ENCODE measurements around the gene SEPTIN2. TPM values are rescaled to one million over a fixed set of nuclear protein-coding genes. Genes with fewer than 3 reads are reported as not detected.

Gene SEPTIN2
- total RNA-seq, 1 experiment from 2014 or later, result 342 TPM

- Histone ChIP-seq H3K27me3 (replicated peaks; ENCODE audit: insufficient read depth, low read depth, low read length, poor library complexity) (no peaks in the 10 kb centered on the region), H3K4me1 (ENCODE audit: insufficient read depth, low read length, poor library complexity, severe bottlenecking) (peaks cover 11% of the 10 kb centered on the region), H3K36me3 (ENCODE audit: insufficient read depth, low read length, poor library complexity, severe bottlenecking) (no peaks in the 10 kb centered on the region), H3K9me3 (ENCODE audit: low read depth, low read length, poor library complexity, severe bottlenecking) (no peaks in the 10 kb centered on the region), H3K4me3 (ENCODE audit: low read depth, low read length, poor library complexity, severe bottlenecking) (no peak overlapping the region), H3K27ac (ENCODE audit: low read depth, low read length, poor library complexity, severe bottlenecking) (no peak overlapping the region)
- no TSS peak for BruUV-seq (replicated peaks)
- no peak for DNase-seq (ENCODE audit: low spot score)
- POLR2A ChIA-PET (ENCODE audit: low non-redundant PET), result no interaction called here
- intact Hi-C loops (cut with micrococcal nuclease; ENCODE audit: unreplicated experiment), result no loop called here
- CTCF ChIA-PET, result no interaction called here
- TF ChIP-seq, protein P1, sequence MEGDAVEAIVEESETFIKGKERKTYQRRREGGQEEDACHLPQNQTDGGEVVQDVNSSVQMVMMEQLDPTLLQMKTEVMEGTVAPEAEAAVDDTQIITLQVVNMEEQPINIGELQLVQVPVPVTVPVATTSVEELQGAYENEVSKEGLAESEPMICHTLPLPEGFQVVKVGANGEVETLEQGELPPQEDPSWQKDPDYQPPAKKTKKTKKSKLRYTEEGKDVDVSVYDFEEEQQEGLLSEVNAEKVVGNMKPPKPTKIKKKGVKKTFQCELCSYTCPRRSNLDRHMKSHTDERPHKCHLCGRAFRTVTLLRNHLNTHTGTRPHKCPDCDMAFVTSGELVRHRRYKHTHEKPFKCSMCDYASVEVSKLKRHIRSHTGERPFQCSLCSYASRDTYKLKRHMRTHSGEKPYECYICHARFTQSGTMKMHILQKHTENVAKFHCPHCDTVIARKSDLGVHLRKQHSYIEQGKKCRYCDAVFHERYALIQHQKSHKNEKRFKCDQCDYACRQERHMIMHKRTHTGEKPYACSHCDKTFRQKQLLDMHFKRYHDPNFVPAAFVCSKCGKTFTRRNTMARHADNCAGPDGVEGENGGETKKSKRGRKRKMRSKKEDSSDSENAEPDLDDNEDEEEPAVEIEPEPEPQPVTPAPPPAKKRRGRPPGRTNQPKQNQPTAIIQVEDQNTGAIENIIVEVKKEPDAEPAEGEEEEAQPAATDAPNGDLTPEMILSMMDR (conservative IDR thresholded peaks at IDR 0.05; ENCODE audit: low read depth, low read length), result no peak
- TF ChIP-seq EZH2 (IDR thresholded peaks at IDR 0.05; ENCODE audit: borderline replicate concordance, low read depth, low read length, poor library complexity, severe bottlenecking), result no peak
Observed at GRCh38 chr2:241309684-241310117, 6.0 kb upstream of the SEPTIN2 start.

GRCh38 chr2:241310917-241311566, 4.7 kb upstream of the SEPTIN2 start:
- CTCF ChIA-PET, result no interaction called here

DNA sequence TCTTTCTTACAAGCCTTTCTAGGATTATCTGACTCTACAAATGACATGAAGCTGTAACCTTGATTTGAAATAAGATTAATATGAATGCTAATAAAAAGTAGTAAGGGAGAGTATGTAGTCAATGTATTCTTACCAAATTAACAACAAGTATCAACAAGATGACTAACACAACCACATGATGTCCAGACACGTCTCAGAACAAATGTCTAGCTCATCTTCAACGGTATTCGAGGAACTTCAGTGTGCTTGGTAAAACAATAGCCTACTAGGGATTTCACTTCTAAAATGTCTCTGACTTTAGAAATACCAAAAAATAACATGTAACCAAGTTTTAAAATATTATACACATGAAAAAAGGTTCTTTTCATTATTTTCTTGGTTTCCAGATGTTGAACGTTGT, 3.6 kb upstream of the SEPTIN2 start:
- Histone ChIP-seq H3K4me1 (ENCODE audit: insufficient read depth, low read length, poor library complexity, severe bottlenecking) (peaks cover 11% of the 10 kb centered on the region), H3K27ac (ENCODE audit: low read depth, low read length, poor library complexity, severe bottlenecking) (no peak overlapping the region), H3K4me3 (ENCODE audit: low read depth, low read length, poor library complexity, severe bottlenecking) (no peak overlapping the region), H3K9me3 (ENCODE audit: low read depth, low read length, poor library complexity, severe bottlenecking) (no peaks in the 10 kb centered on the region), H3K27me3 (replicated peaks; ENCODE audit: insufficient read depth, low read depth, low read length, poor library complexity) (no peaks in the 10 kb centered on the region), H3K36me3 (ENCODE audit: insufficient read depth, low read length, poor library complexity, severe bottlenecking) (no peaks in the 10 kb centered on the region)
- POLR2A ChIA-PET (ENCODE audit: low non-redundant PET), result no interaction called here
- intact Hi-C loops (cut with micrococcal nuclease; ENCODE audit: unreplicated experiment), result no loop called here
- BruUV-seq (replicated peaks), result no TSS peak
- CTCF ChIA-PET, result no interaction called here
- no peak for TF ChIP-seq EZH2 (IDR thresholded peaks at IDR 0.05; ENCODE audit: borderline replicate concordance, low read depth, low read length, poor library complexity, severe bottlenecking)
- TF ChIP-seq, protein P1 (conservative IDR thresholded peaks at IDR 0.05; ENCODE audit: low read depth, low read length), result no peak
- DNase-seq (ENCODE audit: low spot score), result no peak

More at GRCh38 chr2:241310917-241311566, 4.7 kb upstream of the SEPTIN2 start:
- peaks cover 11% of the 10 kb centered on the region for H3K4me1 ChIP-seq (ENCODE audit: insufficient read depth, low read length, poor library complexity, severe bottlenecking)
- intact Hi-C loops (cut with micrococcal nuclease; ENCODE audit: unreplicated experiment), result no loop called here
- no peaks in the 10 kb centered on the region for H3K9me3 ChIP-seq (ENCODE audit: low read depth, low read length, poor library complexity, severe bottlenecking)
- POLR2A ChIA-PET (ENCODE audit: low non-redundant PET), result no interaction called here
- no peak for DNase-seq (ENCODE audit: low spot score)
- no peaks in the 10 kb centered on the region for H3K36me3 ChIP-seq (ENCODE audit: insufficient read depth, low read length, poor library complexity, severe bottlenecking)
- BruUV-seq (replicated peaks), result no TSS peak
- no peaks in the 10 kb centered on the region for H3K27me3 ChIP-seq (replicated peaks; ENCODE audit: insufficient read depth, low read depth, low read length, poor library complexity)
- no peak overlapping the region for H3K27ac ChIP-seq (ENCODE audit: low read depth, low read length, poor library complexity, severe bottlenecking)
- H3K4me3 ChIP-seq (ENCODE audit: low read depth, low read length, poor library complexity, severe bottlenecking), result no peak overlapping the region
- no peak for TF ChIP-seq EZH2 (IDR thresholded peaks at IDR 0.05; ENCODE audit: borderline replicate concordance, low read depth, low read length, poor library complexity, severe bottlenecking)
- TF ChIP-seq, protein P1 (conservative IDR thresholded peaks at IDR 0.05; ENCODE audit: low read depth, low read length), result no peak

All from A673 (cell line).